Uterus (tissue), 2 donors: ENCODE results near the gene ADAMTS15.

Experiments
- CTCF ChIP-seq, 4 experiments: fragments of 200-600 bp in 2 of 4; fragments of 450-650 bp in 2 of 4; sonication (generic) in 2 of 4; IDR thresholded peaks; one replicate each; pipeline ENCODE4 v1.5.1; 2016 to 2019; ENCODE audit warnings: antibody characterized with exemption in 4 of 4, mild to moderate bottlenecking in 2 of 4, moderate library complexity in 1 of 4
- POLR2A ChIP-seq, 2 donors: fragments of 450-650 bp; IDR thresholded peaks; one replicate each; pipeline ENCODE4 v1.6.1; 2016; ENCODE audit warnings: antibody characterized with exemption in 2 of 2, mild to moderate bottlenecking in 1 of 2, moderate library complexity in 1 of 2

- TF ChIP-seq CTCF (IDR thresholded peaks at IDR 0.05) (no peak), POLR2A (IDR thresholded peaks at IDR 0.05) (no peak)
Observed at GRCh38 chr11:130429120-130429681, 19.2 kb upstream of the ADAMTS15 start.
